ENCODE results near the gene CD28. TPM values are rescaled to one million over a fixed set of nuclear protein-coding genes. Genes with fewer than 3 reads are reported as not detected.
A peak's percentile ranks its signal among the peaks of the same experiment; 100 is the strongest.

The CD28 gene
- total RNA-seq, 4 donors from 2014 or later: 0.42 to 1.3 (median 0.63) TPM

DNA sequence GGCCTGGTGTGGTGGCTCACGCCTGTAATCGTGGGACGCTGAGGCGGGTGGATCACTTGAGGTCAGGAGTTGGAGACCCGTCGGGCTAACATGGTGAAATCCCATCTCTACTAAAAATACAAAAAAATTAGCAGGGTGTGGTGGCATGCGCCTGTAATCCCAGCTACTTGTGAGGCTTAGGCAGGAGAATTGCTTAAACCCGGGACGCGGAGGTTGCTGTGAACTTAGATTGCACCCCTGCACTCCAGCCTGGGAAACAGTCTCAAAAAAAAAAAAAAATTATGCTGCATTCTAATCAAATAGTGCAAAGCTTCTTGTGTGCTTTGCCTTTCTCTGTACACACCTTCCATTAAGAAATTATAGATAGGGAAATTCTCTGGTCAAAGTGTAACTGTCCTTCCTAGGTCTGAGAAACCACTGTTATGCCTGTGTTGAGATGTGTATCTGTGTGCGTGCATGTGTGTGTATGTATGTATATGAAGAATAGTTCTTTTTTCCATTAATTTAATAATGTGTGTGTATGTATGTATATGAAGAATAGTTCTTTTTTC, 2.5 kb downstream of the CD28 start:
- no peaks in the 10 kb centered on the region for H3K27me3 ChIP-seq
- no peaks in the 10 kb centered on the region for H3K9me3 ChIP-seq
- WGBS, 2 donors: 72 to 81% methylated on average over 11 of the region's 11 CpGs
- intact Hi-C loops (cut with DNase I): no loop called here
- H3K27ac ChIP-seq: no peak overlapping the region
- no peak overlapping the region for H3K4me3 ChIP-seq
- H3K4me1 ChIP-seq: no peaks in the 10 kb centered on the region
- no peak for DNase-seq
- H3K36me3 ChIP-seq: no peaks in the 10 kb centered on the region
- no peak for TF ChIP-seq CTCF (IDR thresholded peaks at IDR 0.05)
- TF ChIP-seq POLR2A (IDR thresholded peaks at IDR 0.05): no peak

- Histone ChIP-seq H3K27me3 (no peaks in the 10 kb centered on the region), H3K4me1 (no peaks in the 10 kb centered on the region), H3K9me3 (no peaks in the 10 kb centered on the region), H3K4me3 (no peak overlapping the region), H3K27ac (no peak overlapping the region), H3K36me3 (no peaks in the 10 kb centered on the region)
- WGBS, 2 donors: 78 to 80% methylated on average over 3 of the region's 3 CpGs
- intact Hi-C loops (cut with DNase I): no loop called here
- no peak for DNase-seq
- no peak for TF ChIP-seq CTCF (IDR thresholded peaks at IDR 0.05)
- no peak for TF ChIP-seq POLR2A (IDR thresholded peaks at IDR 0.05)
Measured at GRCh38 chr2:203709416-203710040, 3.1 kb downstream of the CD28 start.

- intact Hi-C loops (cut with DNase I): no loop called here
- no peak for DNase-seq
- TF ChIP-seq CTCF (IDR thresholded peaks at IDR 0.05): no peak
- TF ChIP-seq POLR2A (IDR thresholded peaks at IDR 0.05): no peak
- 51 to 55% methylated on average over 4 of the region's 4 CpGs for WGBS, 2 donors
- Histone ChIP-seq H3K4me1 (no peaks in the 10 kb centered on the region), H3K4me3 (no peak overlapping the region), H3K36me3 (no peaks in the 10 kb centered on the region), H3K27me3 (no peaks in the 10 kb centered on the region), H3K9me3 (no peaks in the 10 kb centered on the region), H3K27ac (peak overlapping the region in 1 of 4 donors; percentile 23)
Measured at GRCh38 chr2:203710226-203710625, 3.8 kb downstream of the CD28 start.

- H3K27ac ChIP-seq: no peak overlapping the region
Measured at GRCh38 chr2:203710952-203711351, 4.5 kb downstream of the CD28 start.

More at GRCh38 chr2:203710952-203711351, 4.5 kb downstream of the CD28 start:
- 45 to 60% methylated on average over 2 of the region's 2 CpGs for WGBS, 2 donors
- H3K36me3 ChIP-seq: no peaks in the 10 kb centered on the region
- no peaks in the 10 kb centered on the region for H3K27me3 ChIP-seq
- no peaks in the 10 kb centered on the region for H3K4me1 ChIP-seq
- no peak overlapping the region for H3K4me3 ChIP-seq
- DNase-seq: no peak
- H3K9me3 ChIP-seq: no peaks in the 10 kb centered on the region
- intact Hi-C loops (cut with DNase I): no loop called here
- no peak for TF ChIP-seq CTCF (IDR thresholded peaks at IDR 0.05)
- no peak for TF ChIP-seq POLR2A (IDR thresholded peaks at IDR 0.05)
